GM23338 (cell line): Measurements from ENCODE around the gene ZNF774. TPM values are rescaled to one million over a fixed set of nuclear protein-coding genes. Genes with fewer than 3 reads are reported as not detected.
"Not testable (repeated sequence)": the region's sequence is repeated elsewhere in the genome, so short reads cannot be mapped to it uniquely, and the experiment has no call there.

Source experiments
- ATAC-seq: fragments of 200-7000 bp; cut with Tn5 transposase; 3 replicates; pipeline ENCODE4 v1.9.1; 2020
- DNase-seq: peaks from one replicate; pipeline ENCODE4 v3.0.0-alpha.2; 2015; ENCODE audit warnings: low spot score
- H2AFZ ChIP-seq: fragments of 200-600 bp; sonication (generic); 2 replicates; pipeline ENCODE4 v1.8.0; 2016; ENCODE audit warnings: antibody characterized with exemption, mild to moderate bottlenecking, moderate library complexity
- H3F3A ChIP-seq: fragments of 200-600 bp; sonication (generic); replicated peaks from 2 replicates; pipeline ENCODE4 v1.8.0; 2017; ENCODE audit warnings: antibody characterized with exemption, mixed run types, low read depth
- H3K27ac ChIP-seq: fragments of 200-600 bp; sonication (generic); 2 replicates; pipeline ENCODE4 v1.6.1; 2016; ENCODE audit warnings: low read depth
- H3K27me3 ChIP-seq: fragments of 200-600 bp; sonication (generic); 2 replicates; pipeline ENCODE4 v1.8.0; 2016; ENCODE audit warnings: mild to moderate bottlenecking, mixed run types, moderate library complexity; ENCODE audit not compliant: insufficient read depth
- H3K36me3 ChIP-seq: fragments of 200-600 bp; sonication (generic); 2 replicates; pipeline ENCODE4 v1.8.0; 2016; ENCODE audit warnings: mild to moderate bottlenecking; ENCODE audit not compliant: insufficient read depth
- H3K4me1 ChIP-seq: fragments of 200-600 bp; sonication (generic); 2 replicates; pipeline ENCODE4 v1.8.0; 2016; ENCODE audit warnings: mild to moderate bottlenecking, moderate library complexity; ENCODE audit not compliant: insufficient read depth
- H3K4me2 ChIP-seq: fragments of 200-600 bp; sonication (generic); 2 replicates; pipeline ENCODE4 v1.7.1; 2017; ENCODE audit warnings: mixed run types
- H3K4me3 ChIP-seq: fragments of 200-600 bp; sonication (generic); 2 replicates; pipeline ENCODE4 v1.6.1; 2016; ENCODE audit warnings: mixed run types
- H3K79me2 ChIP-seq: fragments of 200-600 bp; sonication (generic); replicated peaks from 2 replicates; pipeline ENCODE4 v1.8.0; 2017; ENCODE audit warnings: mild to moderate bottlenecking; ENCODE audit not compliant: insufficient read depth
- H3K9me2 ChIP-seq: fragments of 200-600 bp; sonication (generic); 2 replicates; pipeline ENCODE4 v1.8.0; 2017; ENCODE audit not compliant: insufficient read depth
- H4K20me1 ChIP-seq: fragments of 200-600 bp; sonication (generic); replicated peaks from 2 replicates; pipeline ENCODE4 v1.8.0; 2017; ENCODE audit warnings: mild to moderate bottlenecking; ENCODE audit not compliant: insufficient read depth
- H3K27ac Mint-ChIP-seq: 2 replicates; pipeline ENCODE4 v1.8.0; 2020; ENCODE audit warnings: inconsistent platforms, mild to moderate bottlenecking, moderate library complexity, mixed read lengths
- H3K27me3 Mint-ChIP-seq: 3 replicates; pipeline ENCODE4 v1.8.0; 2022; ENCODE audit warnings: low read depth, mild to moderate bottlenecking, moderate library complexity, mixed read lengths, inconsistent platforms; ENCODE audit not compliant: insufficient read depth, poor library complexity
- H3K36me3 Mint-ChIP-seq: 3 replicates; pipeline ENCODE4 v1.8.0; 2021; ENCODE audit warnings: low read depth, mild to moderate bottlenecking, inconsistent platforms, moderate library complexity, mixed read lengths
- H3K4me1 Mint-ChIP-seq: 3 replicates; pipeline ENCODE4 v1.8.0; 2020; ENCODE audit warnings: mild to moderate bottlenecking, inconsistent platforms, mixed read lengths
- H3K4me3 Mint-ChIP-seq: 3 replicates; pipeline ENCODE4 v1.8.0; 2021; ENCODE audit warnings: moderate library complexity, mild to moderate bottlenecking, inconsistent platforms, mixed read lengths
- H3K9me3 Mint-ChIP-seq: 3 replicates; pipeline ENCODE4 v1.8.0; 2020; ENCODE audit warnings: moderate library complexity, mild to moderate bottlenecking, inconsistent platforms, mixed read lengths
- EZH2 ChIP-seq: fragments of 200-600 bp; sonication (generic); IDR thresholded peaks from one replicate; pipeline ENCODE4 v1.8.0; 2017; ENCODE audit warnings: antibody characterized with exemption, mild to moderate bottlenecking, low read depth; ENCODE audit not compliant: unreplicated experiment
- ZNF331 ChIP-seq: fragments of 250-450 bp; sonication (Bioruptor Pico); IDR thresholded peaks from 2 replicates; pipeline ENCODE4 v1.5.0; 2020; ENCODE audit warnings: low read depth, mild to moderate bottlenecking, moderate library complexity
- polyA plus RNA-seq: library from polyadenylated mRNA; unstranded; fragments of >200 nt; fragmentation: Nextera tagmentation; extraction: Ambion mirVana; gene quantifications from 2 replicates; pipeline ENCODE4 v1.2.1, GENCODE V29; 2016
- total RNA-seq: library from RNA; depleted of rRNA; stranded (reverse); fragments of >200 nt; shearing (Covaris generic); gene quantifications from 2 replicates; pipeline ENCODE4 v1.2.3, GENCODE V29; 2014
- TF ChIP-seq, protein P1 (sequence below): IDR thresholded peaks from 2 replicates; pipeline ENCODE4 v1.6.1; 2016; ENCODE audit warnings: antibody characterized with exemption
- TF ChIP-seq, protein P2 (sequence below): fragments of 250-450 bp; sonication (Bioruptor Pico); IDR thresholded peaks from 2 replicates; pipeline ENCODE4 v1.5.0; 2020; ENCODE audit warnings: mild to moderate bottlenecking, moderate library complexity
- TF ChIP-seq, protein P3 (sequence below): IDR thresholded peaks from one replicate; pipeline ENCODE4 v1.6.1; 2018; ENCODE audit warnings: antibody characterized with exemption; ENCODE audit not compliant: unreplicated experiment

ZNF774 gene
- total and polyA plus RNA-seq, 2 experiments from 2014 or later = 0.45 to 1.8 TPM

- not testable (repeated sequence) for H3K4me2 ChIP-seq, H3K27ac ChIP-seq, H3F3A ChIP-seq, H3K27me3 Mint-ChIP-seq, H3K4me3 Mint-ChIP-seq, H4K20me1 ChIP-seq, H3K9me3 Mint-ChIP-seq, H3K36me3 ChIP-seq, H3K9me2 ChIP-seq, ATAC-seq, H3K27me3 ChIP-seq, H3K4me3 ChIP-seq, H2AFZ ChIP-seq, H3K27ac Mint-ChIP-seq, DNase-seq
- H3K36me3 Mint-ChIP-seq = peaks cover 14% of the 10 kb centered on the region
- peaks cover 67% of the 10 kb centered on the region for H3K4me1 ChIP-seq
- peaks cover 63% of the 10 kb centered on the region for H3K4me1 Mint-ChIP-seq
- H3K79me2 ChIP-seq = peaks cover 87% of the 10 kb centered on the region
Observed at GRCh38 chr15:90409587-90409986, 57.5 kb downstream of the ZNF774 start.

GRCh38 chr15:90410316-90410715 is 58.2 kb downstream of the ZNF774 start:
- Histone ChIP-seq H3K4me1 (peaks cover 68% of the 10 kb centered on the region), H3K79me2 (peaks cover 87% of the 10 kb centered on the region)
- not testable (repeated sequence) for H3K9me3 Mint-ChIP-seq, H3K4me3 Mint-ChIP-seq, H4K20me1 ChIP-seq, H2AFZ ChIP-seq, DNase-seq, H3K27ac Mint-ChIP-seq, H3K36me3 ChIP-seq, H3F3A ChIP-seq, H3K4me2 ChIP-seq, H3K9me2 ChIP-seq, H3K27ac ChIP-seq, H3K4me3 ChIP-seq, ATAC-seq, H3K27me3 ChIP-seq, H3K27me3 Mint-ChIP-seq
- Mint-ChIP-seq H3K36me3 (peaks cover 14% of the 10 kb centered on the region), H3K4me1 (peaks cover 61% of the 10 kb centered on the region)

- Histone ChIP-seq H4K20me1 (no peaks in the 10 kb centered on the region), H3K4me1 (peaks cover 60% of the 10 kb centered on the region), H3K36me3 (no peaks in the 10 kb centered on the region), H2AFZ (no peak overlapping the region), H3K4me2 (peak overlapping the region; percentile 8), H3K79me2 (peaks cover 87% of the 10 kb centered on the region), H3K4me3 (no peak overlapping the region), H3K27me3 (no peaks in the 10 kb centered on the region), H3K9me2 (no peaks in the 10 kb centered on the region), H3K27ac (peak overlapping the region; percentile 86), H3F3A (peaks cover 4% of the 10 kb centered on the region; the same call in 1 of the 2 replicates)
- Mint-ChIP-seq H3K4me1 (peaks cover 61% of the 10 kb centered on the region), H3K27ac (peak overlapping the region; percentile 57; the same call in 1 of the 2 replicates), H3K9me3 (peaks cover 6% of the 10 kb centered on the region; the same call in 1 of the 3 replicates), H3K27me3 (peaks cover 5% of the 10 kb centered on the region), H3K4me3 (no peak overlapping the region), H3K36me3 (peaks cover 14% of the 10 kb centered on the region)
- no peak for DNase-seq
- peak; percentile 12; the same call in 1 of the 3 replicates for ATAC-seq
- TF ChIP-seq, protein P1, sequence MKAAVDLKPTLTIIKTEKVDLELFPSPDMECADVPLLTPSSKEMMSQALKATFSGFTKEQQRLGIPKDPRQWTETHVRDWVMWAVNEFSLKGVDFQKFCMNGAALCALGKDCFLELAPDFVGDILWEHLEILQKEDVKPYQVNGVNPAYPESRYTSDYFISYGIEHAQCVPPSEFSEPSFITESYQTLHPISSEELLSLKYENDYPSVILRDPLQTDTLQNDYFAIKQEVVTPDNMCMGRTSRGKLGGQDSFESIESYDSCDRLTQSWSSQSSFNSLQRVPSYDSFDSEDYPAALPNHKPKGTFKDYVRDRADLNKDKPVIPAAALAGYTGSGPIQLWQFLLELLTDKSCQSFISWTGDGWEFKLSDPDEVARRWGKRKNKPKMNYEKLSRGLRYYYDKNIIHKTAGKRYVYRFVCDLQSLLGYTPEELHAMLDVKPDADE = no peak
- TF ChIP-seq ZNF331 (CRISPR knock-in tag) (no peak), EZH2 (no peak)
- TF ChIP-seq, protein P2, sequence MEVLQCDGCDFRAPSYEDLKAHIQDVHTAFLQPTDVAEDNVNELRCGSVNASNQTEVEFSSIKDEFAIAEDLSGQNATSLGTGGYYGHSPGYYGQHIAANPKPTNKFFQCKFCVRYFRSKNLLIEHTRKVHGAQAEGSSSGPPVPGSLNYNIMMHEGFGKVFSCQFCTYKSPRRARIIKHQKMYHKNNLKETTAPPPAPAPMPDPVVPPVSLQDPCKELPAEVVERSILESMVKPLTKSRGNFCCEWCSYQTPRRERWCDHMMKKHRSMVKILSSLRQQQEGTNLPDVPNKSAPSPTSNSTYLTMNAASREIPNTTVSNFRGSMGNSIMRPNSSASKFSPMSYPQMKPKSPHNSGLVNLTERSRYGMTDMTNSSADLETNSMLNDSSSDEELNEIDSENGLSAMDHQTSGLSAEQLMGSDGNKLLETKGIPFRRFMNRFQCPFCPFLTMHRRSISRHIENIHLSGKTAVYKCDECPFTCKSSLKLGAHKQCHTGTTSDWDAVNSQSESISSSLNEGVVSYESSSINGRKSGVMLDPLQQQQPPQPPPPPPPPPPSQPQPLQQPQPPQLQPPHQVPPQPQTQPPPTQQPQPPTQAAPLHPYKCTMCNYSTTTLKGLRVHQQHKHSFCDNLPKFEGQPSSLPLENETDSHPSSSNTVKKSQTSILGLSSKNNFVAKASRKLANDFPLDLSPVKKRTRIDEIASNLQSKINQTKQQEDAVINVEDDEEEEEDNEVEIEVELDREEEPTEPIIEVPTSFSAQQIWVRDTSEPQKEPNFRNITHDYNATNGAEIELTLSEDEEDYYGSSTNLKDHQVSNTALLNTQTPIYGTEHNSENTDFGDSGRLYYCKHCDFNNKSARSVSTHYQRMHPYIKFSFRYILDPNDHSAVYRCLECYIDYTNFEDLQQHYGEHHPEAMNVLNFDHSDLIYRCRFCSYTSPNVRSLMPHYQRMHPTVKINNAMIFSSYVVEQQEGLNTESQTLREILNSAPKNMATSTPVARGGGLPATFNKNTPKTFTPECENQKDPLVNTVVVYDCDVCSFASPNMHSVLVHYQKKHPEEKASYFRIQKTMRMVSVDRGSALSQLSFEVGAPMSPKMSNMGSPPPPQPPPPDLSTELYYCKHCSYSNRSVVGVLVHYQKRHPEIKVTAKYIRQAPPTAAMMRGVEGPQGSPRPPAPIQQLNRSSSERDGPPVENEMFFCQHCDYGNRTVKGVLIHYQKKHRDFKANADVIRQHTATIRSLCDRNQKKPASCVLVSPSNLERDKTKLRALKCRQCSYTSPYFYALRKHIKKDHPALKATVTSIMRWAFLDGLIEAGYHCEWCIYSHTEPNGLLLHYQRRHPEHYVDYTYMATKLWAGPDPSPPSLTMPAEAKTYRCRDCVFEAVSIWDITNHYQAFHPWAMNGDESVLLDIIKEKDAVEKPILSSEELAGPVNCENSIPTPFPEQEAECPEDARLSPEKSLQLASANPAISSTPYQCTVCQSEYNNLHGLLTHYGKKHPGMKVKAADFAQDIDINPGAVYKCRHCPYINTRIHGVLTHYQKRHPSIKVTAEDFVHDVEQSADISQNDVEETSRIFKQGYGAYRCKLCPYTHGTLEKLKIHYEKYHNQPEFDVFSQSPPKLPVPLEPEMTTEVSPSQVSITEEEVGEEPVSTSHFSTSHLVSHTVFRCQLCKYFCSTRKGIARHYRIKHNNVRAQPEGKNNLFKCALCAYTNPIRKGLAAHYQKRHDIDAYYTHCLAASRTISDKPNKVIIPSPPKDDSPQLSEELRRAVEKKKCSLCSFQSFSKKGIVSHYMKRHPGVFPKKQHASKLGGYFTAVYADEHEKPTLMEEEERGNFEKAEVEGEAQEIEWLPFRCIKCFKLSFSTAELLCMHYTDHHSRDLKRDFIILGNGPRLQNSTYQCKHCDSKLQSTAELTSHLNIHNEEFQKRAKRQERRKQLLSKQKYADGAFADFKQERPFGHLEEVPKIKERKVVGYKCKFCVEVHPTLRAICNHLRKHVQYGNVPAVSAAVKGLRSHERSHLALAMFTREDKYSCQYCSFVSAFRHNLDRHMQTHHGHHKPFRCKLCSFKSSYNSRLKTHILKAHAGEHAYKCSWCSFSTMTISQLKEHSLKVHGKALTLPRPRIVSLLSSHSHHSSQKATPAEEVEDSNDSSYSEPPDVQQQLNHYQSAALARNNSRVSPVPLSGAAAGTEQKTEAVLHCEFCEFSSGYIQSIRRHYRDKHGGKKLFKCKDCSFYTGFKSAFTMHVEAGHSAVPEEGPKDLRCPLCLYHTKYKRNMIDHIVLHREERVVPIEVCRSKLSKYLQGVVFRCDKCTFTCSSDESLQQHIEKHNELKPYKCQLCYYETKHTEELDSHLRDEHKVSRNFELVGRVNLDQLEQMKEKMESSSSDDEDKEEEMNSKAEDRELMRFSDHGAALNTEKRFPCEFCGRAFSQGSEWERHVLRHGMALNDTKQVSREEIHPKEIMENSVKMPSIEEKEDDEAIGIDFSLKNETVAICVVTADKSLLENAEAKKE (CRISPR knock-in tag) = no peak
- TF ChIP-seq, protein P3, sequence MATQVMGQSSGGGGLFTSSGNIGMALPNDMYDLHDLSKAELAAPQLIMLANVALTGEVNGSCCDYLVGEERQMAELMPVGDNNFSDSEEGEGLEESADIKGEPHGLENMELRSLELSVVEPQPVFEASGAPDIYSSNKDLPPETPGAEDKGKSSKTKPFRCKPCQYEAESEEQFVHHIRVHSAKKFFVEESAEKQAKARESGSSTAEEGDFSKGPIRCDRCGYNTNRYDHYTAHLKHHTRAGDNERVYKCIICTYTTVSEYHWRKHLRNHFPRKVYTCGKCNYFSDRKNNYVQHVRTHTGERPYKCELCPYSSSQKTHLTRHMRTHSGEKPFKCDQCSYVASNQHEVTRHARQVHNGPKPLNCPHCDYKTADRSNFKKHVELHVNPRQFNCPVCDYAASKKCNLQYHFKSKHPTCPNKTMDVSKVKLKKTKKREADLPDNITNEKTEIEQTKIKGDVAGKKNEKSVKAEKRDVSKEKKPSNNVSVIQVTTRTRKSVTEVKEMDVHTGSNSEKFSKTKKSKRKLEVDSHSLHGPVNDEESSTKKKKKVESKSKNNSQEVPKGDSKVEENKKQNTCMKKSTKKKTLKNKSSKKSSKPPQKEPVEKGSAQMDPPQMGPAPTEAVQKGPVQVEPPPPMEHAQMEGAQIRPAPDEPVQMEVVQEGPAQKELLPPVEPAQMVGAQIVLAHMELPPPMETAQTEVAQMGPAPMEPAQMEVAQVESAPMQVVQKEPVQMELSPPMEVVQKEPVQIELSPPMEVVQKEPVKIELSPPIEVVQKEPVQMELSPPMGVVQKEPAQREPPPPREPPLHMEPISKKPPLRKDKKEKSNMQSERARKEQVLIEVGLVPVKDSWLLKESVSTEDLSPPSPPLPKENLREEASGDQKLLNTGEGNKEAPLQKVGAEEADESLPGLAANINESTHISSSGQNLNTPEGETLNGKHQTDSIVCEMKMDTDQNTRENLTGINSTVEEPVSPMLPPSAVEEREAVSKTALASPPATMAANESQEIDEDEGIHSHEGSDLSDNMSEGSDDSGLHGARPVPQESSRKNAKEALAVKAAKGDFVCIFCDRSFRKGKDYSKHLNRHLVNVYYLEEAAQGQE = no peak
Observed at GRCh38 chr15:90411176-90411575, 59.1 kb downstream of the ZNF774 start.
